GM18505 (cell line): ENCODE results near the gene HP.
"Not testable (repeated sequence)": the region's sequence is repeated elsewhere in the genome, so short reads cannot be mapped to it uniquely, and the experiment has no call there.

Experiments used
- ATAC-seq: cut with Tn5 transposase; IDR thresholded peaks from one replicate; pipeline ENCODE4 v1.9.1; 2021; ENCODE audit not compliant: unreplicated experiment
- POLR2A ChIP-seq: IDR thresholded peaks from 4 replicates; pipeline ENCODE4 v1.6.1; 2011; ENCODE audit warnings: borderline replicate concordance; ENCODE audit not compliant: insufficient read depth, insufficient read length; ENCODE audit errors: extremely low read depth

Gene HP

GRCh38 chr16:72051818-72052217, 2.5 kb upstream of the HP start:
- no peak for ATAC-seq
- no peak for TF ChIP-seq POLR2A

GRCh38 chr16:72055911-72056310, 1.6 kb downstream of the HP start:
- ATAC-seq, result no peak
- no peak for TF ChIP-seq POLR2A

- not testable (repeated sequence) for ATAC-seq
These were observed 3.0 kb downstream of the HP start for GRCh38 chr16:72057313-72057712.

GRCh38 chr16:72059060-72059459, 4.8 kb downstream of the HP start:
- not testable (repeated sequence) for ATAC-seq

GRCh38 chr16:72060405-72060804, 6.1 kb downstream of the HP start:
- TF ChIP-seq POLR2A, result no peak
- no peak for ATAC-seq

- TF ChIP-seq POLR2A, result no peak
- ATAC-seq, result no peak
These were observed 7.3 kb downstream of the HP start for GRCh38 chr16:72061564-72061963.

- no peak for ATAC-seq
- no peak for TF ChIP-seq POLR2A
These were observed 10.1 kb downstream of the HP start for GRCh38 chr16:72064361-72064894.

GRCh38 chr16:72066747-72067146, 12.4 kb downstream of the HP start:
- ATAC-seq, result no peak
- TF ChIP-seq POLR2A, result no peak

GRCh38 chr16:72068930-72069329, 14.6 kb downstream of the HP start:
- ATAC-seq, result no peak
- no peak for TF ChIP-seq POLR2A

- no peak for TF ChIP-seq POLR2A
- ATAC-seq, result no peak
These were observed 18.4 kb downstream of the HP start for GRCh38 chr16:72072514-72073342.

- no peak for ATAC-seq
- TF ChIP-seq POLR2A, result no peak
These were observed 19.4 kb downstream of the HP start for GRCh38 chr16:72073560-72074230.

GRCh38 chr16:72075067-72075466, 20.8 kb downstream of the HP start:
- not testable (repeated sequence) for ATAC-seq

- ATAC-seq, result not testable (repeated sequence)
These were observed 22.8 kb downstream of the HP start for GRCh38 chr16:72076991-72077706.
